K562 (cell line): ENCODE results near the gene FREM3. TPM values are rescaled to one million over a fixed set of nuclear protein-coding genes. Genes with fewer than 3 reads are reported as not detected.

ENCODE experiments used
- ATAC-seq: fragments of 200-7000 bp; cut with Tn5 transposase; 3 replicates; pipeline ENCODE4 v1.9.1; 2020; ENCODE audit warnings: moderate library complexity
- BruUV-seq: library from RNA; stranded (reverse); fragments of 400-500 nt; replicated peaks from 2 replicates; lab custom pipeline; 2021; lab: Mats Ljungman, UMichigan
- CTCF ChIA-PET: fragments of 300-600 bp; formaldehyde crosslinking; extraction: SDS; loops from one replicate; lab custom pipeline; 2021; ENCODE audit warnings: low intra/inter-chr PET ratio; lab: Yijun Ruan, JAX
- POLR2A ChIA-PET: fragments of 300-600, 350-650 bp; sonication (Branson Sonifier 250); formaldehyde crosslinking; extraction: SDS; loops from one replicate; lab custom pipeline; 2021; ENCODE audit warnings: antibody characterized with exemption, inconsistent platforms; lab: Yijun Ruan, JAX
- DNase-seq, 4 experiments: peaks; one replicate each; pipeline versions ENCODE4 v3.0.0 to v3.0.0-alpha.2; 2011 to 2018; ENCODE audit warnings: low spot score in 3 of 4, mixed read lengths in 3 of 4; ENCODE audit errors: extremely low read depth in 1 of 4
- FAIRE-seq: peaks from 2 replicates; lab custom pipeline; 2011; peaks lifted over from hg19 to GRCh38; lab: Jason Lieb, UNC
- H2AFZ ChIP-seq: 2 replicates; pipeline ENCODE4 v1.6.0; 2011; ENCODE audit warnings: low read depth, low read length, control low read depth, inconsistent platforms
- H3K27ac ChIP-seq: fragments of 200-600 bp; 3 replicates; pipeline ENCODE4 v1.8.0; 2011; ENCODE audit warnings: low read depth, mild to moderate bottlenecking, control low read depth, inconsistent platforms, low read length, moderate library complexity, mixed read lengths; ENCODE audit errors: extremely low read depth
- H3K27me3 ChIP-seq, 2 experiments: fragments of 300-600 bp in 1 of 2; 2 replicates in 1 of 2; 3 replicates in 1 of 2; pipeline versions ENCODE4 v1.6.0 to v1.8.0; 2011; ENCODE audit warnings: inconsistent platforms in 2 of 2, low read length in 2 of 2, mild to moderate bottlenecking in 1 of 2, mixed read lengths in 1 of 2, moderate library complexity in 1 of 2; ENCODE audit not compliant: control insufficient read depth in 2 of 2, insufficient read depth in 2 of 2
- H3K36me3 ChIP-seq: fragments of 300-600 bp; 3 replicates; pipeline ENCODE4 v1.8.0; 2011; ENCODE audit warnings: mild to moderate bottlenecking, low read length, inconsistent platforms; ENCODE audit not compliant: control insufficient read depth, insufficient read depth
- H3K4me1 ChIP-seq, 2 experiments: fragments of 200-600 bp in 1 of 2; replicated peaks in 1 of 2; 2 replicates in 1 of 2; 3 replicates in 1 of 2; pipeline versions ENCODE4 v1.5.1 to v1.8.0; 2011; ENCODE audit warnings: inconsistent platforms in 2 of 2, low read length in 2 of 2, mild to moderate bottlenecking in 1 of 2, mixed read lengths in 1 of 2, moderate library complexity in 1 of 2; ENCODE audit not compliant: control insufficient read depth in 2 of 2, insufficient read depth in 2 of 2
- H3K4me2 ChIP-seq: 2 replicates; pipeline ENCODE4 v1.6.1; 2011; ENCODE audit warnings: low read length, control low read depth, inconsistent platforms, mixed read lengths; ENCODE audit not compliant: insufficient read depth
- H3K4me3 ChIP-seq: fragments of 200-600 bp; sonication (generic), shearing (Covaris generic); 2 replicates; pipeline ENCODE4 v1.5.1; 2016; ENCODE audit warnings: control low read depth, inconsistent platforms
- H3K79me2 ChIP-seq: fragments of 200-600 bp; 3 replicates; pipeline ENCODE4 v1.8.0; 2011; ENCODE audit warnings: low read length, inconsistent platforms; ENCODE audit not compliant: control insufficient read depth, insufficient read depth
- H3K9ac ChIP-seq, 2 experiments: 2 replicates each; pipeline versions ENCODE4 v1.6.0 to v1.6.1; 2011; ENCODE audit warnings: low read depth in 2 of 2, low read length in 2 of 2, control low read depth in 1 of 2, inconsistent platforms in 1 of 2, mild to moderate bottlenecking in 1 of 2, mixed read lengths in 1 of 2; ENCODE audit not compliant: insufficient read depth in 1 of 2
- H3K9me1 ChIP-seq: one replicate; pipeline ENCODE4 v1.6.0; 2011; ENCODE audit warnings: inconsistent platforms, mild to moderate bottlenecking, low read length, moderate library complexity; ENCODE audit not compliant: control insufficient read depth, insufficient read depth
- H3K9me3 ChIP-seq: replicated peaks from 2 replicates; pipeline ENCODE4 v1.5.1; 2011; ENCODE audit warnings: low read depth, low read length, inconsistent platforms; ENCODE audit not compliant: control insufficient read depth, insufficient read depth
- H4K20me1 ChIP-seq: replicated peaks from 2 replicates; pipeline ENCODE4 v1.6.1; 2011; ENCODE audit warnings: low read length, inconsistent platforms, mixed read lengths; ENCODE audit not compliant: control insufficient read depth, insufficient read depth
- FOXJ2 ChIP-seq: fragments of 200-800 bp; sonication (Bioruptor generic); IDR thresholded peaks from 2 replicates; pipeline ENCODE4 v1.6.1; 2016; ENCODE audit warnings: missing genetic modification characterization, missing compliant biosample characterization
- PHTF2 ChIP-seq: fragments of 250-450 bp; sonication (Bioruptor Pico); IDR thresholded peaks from 2 replicates; pipeline ENCODE4 v1.5.0; 2021; ENCODE audit warnings: mild to moderate bottlenecking
- POLR2B ChIP-seq: fragments of 450-650 bp; IDR thresholded peaks from 2 replicates; pipeline ENCODE4 v1.6.1; 2018; ENCODE audit warnings: low read depth; ENCODE audit not compliant: partially characterized antibody
- TEAD4 ChIP-seq, 2 experiments: sonication (generic) in 1 of 2; formaldehyde crosslinking in 1 of 2; IDR thresholded peaks; 2 replicates each; pipeline versions ENCODE4 v1.6.1 to v1.8.0; 2012 to 2022; ENCODE audit warnings: borderline replicate concordance in 1 of 2, inconsistent platforms in 1 of 2, low read length in 1 of 2, mild to moderate bottlenecking in 1 of 2, missing genetic modification reagents in 1 of 2
- YY1 ChIP-seq, 3 experiments: IDR thresholded peaks; 2 replicates each; pipeline ENCODE4 v1.6.1; 2011; ENCODE audit warnings: low read length in 2 of 3, mild to moderate bottlenecking in 2 of 3, moderate library complexity in 2 of 3, borderline replicate concordance in 1 of 3, control low read depth in 1 of 3, low read depth in 1 of 3; ENCODE audit not compliant: insufficient read depth in 3 of 3, insufficient replicate concordance in 2 of 3, control insufficient read depth in 1 of 3, insufficient read length in 1 of 3; ENCODE audit errors: extremely low read depth in 1 of 3
- ZNF174 ChIP-seq: fragments of 250-450 bp; sonication (Bioruptor Pico); IDR thresholded peaks from 2 replicates; pipeline ENCODE4 v1.4.0; 2020; ENCODE audit warnings: mild to moderate bottlenecking
- WGBS: fragments of 100-300 bp; shearing (Covaris generic); methylation state at CpG from one replicate; pipeline ENCODE4 v1.1.6; 2016; ENCODE audit warnings: low coverage, mixed read lengths; ENCODE audit not compliant: insufficient coverage; ENCODE audit errors: missing lambda C conversion rate; 5-methylcytosine and 5-hydroxymethylcytosine counted together
- in situ Hi-C: fragments of 300-500 bp; cut with MboI; formaldehyde crosslinking; loops from 4 replicates; pipeline ENCODE4 v1.15.0; 2018; ENCODE audit warnings: inconsistent platforms, mixed read lengths
- intact Hi-C: fragments of 100-400 bp; cut with micrococcal nuclease; formaldehyde crosslinking; loops from 2 replicates; pipeline ENCODE4 v1.14.2; 2022
- polyA plus RNA-seq, 8 experiments: library from polyadenylated mRNA; depleted of rRNA in 4 of 8; stranded (reverse) in 5 of 8; unstranded in 3 of 8; fragments of >200 nt; fragmentation: Nextera tagmentation in 2 of 8; fragmentation: Illumina TruSeq in 1 of 8; extraction: Ambion mirVana in 2 of 8; extraction: Trizol in 1 of 8; gene quantifications; 2 replicates each; pipeline versions ENCODE4 v1.2.1 to v1.2.3, GENCODE V29; 2011 to 2014; ENCODE audit warnings: inconsistent platforms in 1 of 8, missing spikeins in 1 of 8
- total RNA-seq, 7 experiments: library from RNA; depleted of rRNA in 6 of 7; stranded (reverse); fragments of >200 nt in 6 of 7; fragmentation: Illumina TruSeq in 2 of 7; extraction: Trizol in 2 of 7; gene quantifications; 2 replicates each; pipeline versions ENCODE4 v1.2.1 to v1.2.3, GENCODE V29; 2011 to 2021; ENCODE audit warnings: low replicate concordance in 1 of 7
- TF ChIP-seq, protein P1 (sequence below): fragments of 450-650 bp; formaldehyde crosslinking; IDR thresholded peaks from 2 replicates; pipeline ENCODE4 v1.4.0; 2022; ENCODE audit warnings: missing genetic modification characterization

The FREM3 gene
- total and polyA plus RNA-seq, 9 of the 15 experiments (the other 6 are each of a cell fraction or from before 2014, with no cell fraction given): not detected

DNA sequence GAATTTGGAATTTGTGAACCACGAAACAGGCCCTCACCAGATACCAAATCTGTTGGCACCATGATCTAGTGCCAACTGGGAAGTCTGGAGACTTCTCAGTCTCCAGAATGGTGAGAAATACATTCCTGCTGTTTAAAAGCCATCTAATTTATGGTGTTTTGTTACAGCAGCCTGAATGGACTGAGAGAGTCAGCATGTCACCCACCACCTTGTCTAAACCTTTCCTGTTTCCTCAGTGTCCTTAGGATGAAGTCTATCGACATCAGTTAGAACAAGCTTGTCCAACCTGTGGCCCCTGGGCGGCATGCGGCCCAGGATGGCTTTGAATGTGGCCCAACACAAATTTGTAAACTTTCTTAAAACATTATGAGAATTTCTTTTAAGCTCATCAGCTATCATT, 42.1 kb downstream of the FREM3 start:
- no peak overlapping the region for H3K4me3 ChIP-seq
- in situ Hi-C loops (no loop called here), intact Hi-C loops (no loop called here)
- no peak overlapping the region for H3K4me2 ChIP-seq
- no peak overlapping the region for H3K27ac ChIP-seq
- H3K9me1 ChIP-seq: no peaks in the 10 kb centered on the region
- ATAC-seq (no peak), DNase-seq (no peak), FAIRE-seq (no peak)
- H3K79me2 ChIP-seq: no peaks in the 10 kb centered on the region
- H3K36me3 ChIP-seq: no peaks in the 10 kb centered on the region
- POLR2A ChIA-PET: interaction anchor here (0.6 kb wide), 1 partner anchor 642 kb away, joined by 3 read pairs; no protein-coding TSS in a partner anchor
- no peaks in the 10 kb centered on the region for H3K27me3 ChIP-seq
- no peak overlapping the region for H2AFZ ChIP-seq
- H3K4me1 ChIP-seq: no peaks in the 10 kb centered on the region
- no peaks in the 10 kb centered on the region for H4K20me1 ChIP-seq
- BruUV-seq: no TSS peak
- H3K9ac ChIP-seq: no peak overlapping the region
- no peaks in the 10 kb centered on the region for H3K9me3 ChIP-seq
- CTCF ChIA-PET: no interaction called here
- TF ChIP-seq PHTF2 (CRISPR knock-in tag) (no peak), FOXJ2 (no peak)
- TF ChIP-seq, all 486 proteins: peak for 0
- WGBS: 0% methylated on average over 4 of the region's 4 CpGs

DNA sequence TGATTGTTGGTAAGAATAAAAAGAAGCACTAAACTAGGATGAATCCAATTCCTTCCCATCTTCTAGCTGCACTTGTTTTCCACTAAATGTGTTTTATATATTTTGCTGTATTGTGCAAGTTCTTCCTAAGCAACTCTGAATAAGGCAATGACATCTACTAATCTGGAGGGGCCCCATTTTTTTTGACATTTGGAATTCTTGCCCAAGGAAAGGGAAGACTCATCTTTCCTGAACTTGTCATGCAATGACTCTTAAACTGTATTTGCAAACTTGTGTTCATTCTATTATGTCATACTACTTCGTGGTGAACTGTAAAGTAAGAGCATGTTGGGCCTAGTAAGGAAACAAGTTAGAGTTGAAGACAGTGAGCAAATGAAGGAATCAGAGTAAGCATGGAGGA, 45.9 kb downstream of the FREM3 start:
- H4K20me1 ChIP-seq: no peaks in the 10 kb centered on the region
- no peaks in the 10 kb centered on the region for H3K4me1 ChIP-seq
- H3K9me1 ChIP-seq: no peaks in the 10 kb centered on the region
- H3K9me3 ChIP-seq: no peaks in the 10 kb centered on the region
- ChIA-PET CTCF (no interaction called here), POLR2A (no interaction called here)
- no peak overlapping the region for H3K4me2 ChIP-seq
- H3K27ac ChIP-seq: no peak overlapping the region
- no peak overlapping the region for H3K9ac ChIP-seq
- TF ChIP-seq ZNF174 (CRISPR knock-in tag): no peak
- TF ChIP-seq, protein P1, sequence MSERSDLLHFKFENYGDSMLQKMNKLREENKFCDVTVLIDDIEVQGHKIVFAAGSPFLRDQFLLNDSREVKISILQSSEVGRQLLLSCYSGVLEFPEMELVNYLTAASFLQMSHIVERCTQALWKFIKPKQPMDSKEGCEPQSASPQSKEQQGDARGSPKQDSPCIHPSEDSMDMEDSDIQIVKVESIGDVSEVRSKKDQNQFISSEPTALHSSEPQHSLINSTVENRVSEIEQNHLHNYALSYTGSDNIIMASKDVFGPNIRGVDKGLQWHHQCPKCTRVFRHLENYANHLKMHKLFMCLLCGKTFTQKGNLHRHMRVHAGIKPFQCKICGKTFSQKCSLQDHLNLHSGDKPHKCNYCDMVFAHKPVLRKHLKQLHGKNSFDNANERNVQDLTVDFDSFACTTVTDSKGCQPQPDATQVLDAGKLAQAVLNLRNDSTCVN (CRISPR knock-in tag): no peak
- no peak for TF ChIP-seq YY1 (IDR thresholded peaks at IDR 0.05; ENCODE audit: borderline replicate concordance in 1 of 3, control insufficient read depth in 1 of 3, extremely low read depth in 1 of 3, insufficient read depth in 3 of 3, insufficient read length in 1 of 3, insufficient replicate concordance in 2 of 3, low read depth in 1 of 3, low read length in 2 of 3)
- TF ChIP-seq TEAD4 (IDR thresholded peaks at IDR 0.05; ENCODE audit: low read length): no peak
- no peak for TF ChIP-seq TEAD4 (CRISPR knock-in tag; IDR thresholded peaks at IDR 0.05; ENCODE audit: borderline replicate concordance)
- no peak for TF ChIP-seq POLR2B
- intact Hi-C loops: no loop called here
- WGBS: 6% methylated on average over 1 of the region's 1 CpG
- FAIRE-seq (no peak), DNase-seq (no peak), ATAC-seq (no peak)
- H3K79me2 ChIP-seq: no peaks in the 10 kb centered on the region
- H3K27me3 ChIP-seq: peaks cover 2 to 5% of the 10 kb centered on the region in 2 experiments; a peak in 1 of 5 replicates
- BruUV-seq: no TSS peak
- in situ Hi-C loops: no loop called here
- H3K36me3 ChIP-seq: no peaks in the 10 kb centered on the region
- H2AFZ ChIP-seq: no peak overlapping the region
- no peak overlapping the region for H3K4me3 ChIP-seq
